Breast epithelium (tissue), 4 donors: ENCODE data around the gene SLC34A3. TPM values are rescaled to one million over a fixed set of nuclear protein-coding genes. Genes with fewer than 3 reads are reported as not detected.

ENCODE experiments used
- DNase-seq, 2 donors: peaks; one replicate each; pipeline ENCODE4 v3.0.0-alpha.2; 2019; ENCODE audit warnings: low spot score in 2 of 2
- H3K27ac ChIP-seq, 2 donors: fragments of 200-600 bp; sonication (generic) in 1 of 2; one replicate each; pipeline ENCODE4 v1.5.1; 2016 to 2019; ENCODE audit warnings: mild to moderate bottlenecking in 1 of 2
- H3K27me3 ChIP-seq, 2 donors: fragments of 200-600 bp; sonication (generic) in 1 of 2; one replicate each; pipeline versions ENCODE4 v1.5.1 to v1.6.0; 2017 to 2019; ENCODE audit warnings: control low read depth in 1 of 2, mild to moderate bottlenecking in 1 of 2
- H3K36me3 ChIP-seq: fragments of 200-600 bp; one replicate; pipeline ENCODE4 v1.5.1; 2019
- H3K4me1 ChIP-seq, 2 donors: fragments of 200-600 bp; sonication (generic); one replicate each; pipeline ENCODE4 v1.5.1; 2016 to 2019; ENCODE audit warnings: control low read depth in 1 of 2
- H3K4me3 ChIP-seq, 3 donors: fragments of 200-600 bp; sonication (generic); 1 replicate in 2 of 3; 2 replicates in 1 of 3; pipeline ENCODE4 v1.5.1; 2016 to 2019; ENCODE audit warnings: mild to moderate bottlenecking in 3 of 3, moderate library complexity in 2 of 3
- H3K9me3 ChIP-seq, 2 donors: fragments of 200-600 bp; sonication (generic) in 1 of 2; one replicate each; pipeline ENCODE4 v1.5.1; 2016 to 2019; ENCODE audit warnings: control low read depth in 1 of 2
- CTCF ChIP-seq, 3 donors: fragments of 450-650 bp; IDR thresholded peaks; one replicate each; pipeline ENCODE4 v1.5.1; 2016 to 2017; ENCODE audit warnings: antibody characterized with exemption in 3 of 3, mild to moderate bottlenecking in 3 of 3, moderate library complexity in 3 of 3
- POLR2A ChIP-seq: fragments of 450-650 bp; IDR thresholded peaks from one replicate; pipeline ENCODE4 v1.6.1; 2016; ENCODE audit warnings: antibody characterized with exemption, mild to moderate bottlenecking, moderate library complexity
- POLR2AphosphoS5 ChIP-seq, 3 donors: sonication (generic); formaldehyde crosslinking; IDR thresholded peaks; one replicate each; pipeline ENCODE4 v1.6.1; 2017; ENCODE audit warnings: antibody characterized with exemption in 3 of 3
- intact Hi-C: fragments of 100-400 bp; cut with DNase I; formaldehyde crosslinking; loops from one replicate; pipeline ENCODE4 v1.15.1; 2023; ENCODE audit warnings: low total_unique reads
- total RNA-seq, 3 donors: library from RNA; depleted of rRNA; stranded (reverse); fragments of >200 nt; gene quantifications; one replicate each; pipeline ENCODE4 v1.1.0, GENCODE V29; 2016

SLC34A3 gene
- total RNA-seq, result not detected

- intact Hi-C loops, result loop anchor here (10.0 kb wide), 1 partner anchor 116 kb away; the partner anchor contains the start of gene DPP7
- H3K4me1 ChIP-seq, result peaks cover 0 to 7% of the 10 kb centered on the region in 2 donors
Observed at GRCh38 chr9:137230705-137231371, at the start of gene SLC34A3. SLC34A3 (plus strand) TSS chr9:137230901; CDS start chr9:137231703, 802 bp downstream.

GRCh38 chr9:137181680-137182079 lies 49.0 kb upstream of the SLC34A3 start:
- H3K27me3 ChIP-seq, result no peaks in the 10 kb centered on the region
- no peak overlapping the region for H3K27ac ChIP-seq
- no peak for TF ChIP-seq POLR2A
- no peak for TF ChIP-seq CTCF (IDR thresholded peaks at IDR 0.05)
- TF ChIP-seq POLR2AphosphoS5 (IDR thresholded peaks at IDR 0.05), result no peak
- intact Hi-C loops, result no loop called here
- DNase-seq, result no peak
- H3K36me3 ChIP-seq, result peaks cover 4% of the 10 kb centered on the region
- no peak overlapping the region for H3K4me3 ChIP-seq
- peaks cover 4% of the 10 kb centered on the region in 2 donors for H3K4me1 ChIP-seq
- no peaks in the 10 kb centered on the region for H3K9me3 ChIP-seq

More at GRCh38 chr9:137230705-137231371, at the start of gene SLC34A3:
- DNase-seq, result no peak
- TF ChIP-seq CTCF (IDR thresholded peaks at IDR 0.05) (no peak), POLR2A (no peak), POLR2AphosphoS5 (IDR thresholded peaks at IDR 0.05) (no peak)
- H3K27me3 ChIP-seq, result peaks cover 27 to 79% of the 10 kb centered on the region in 2 donors
- H3K27ac ChIP-seq, result no peak within 1 kb of the TSS
- H3K4me3 ChIP-seq, result no peak within 1 kb of the TSS
- H3K9me3 ChIP-seq, result no peaks in the 10 kb centered on the region
- no peaks in the 10 kb centered on the region for H3K36me3 ChIP-seq

GRCh38 chr9:137182836-137183235 lies 47.9 kb upstream of the SLC34A3 start:
- Histone ChIP-seq H3K4me1 (peaks cover 14 to 15% of the 10 kb centered on the region in 2 donors), H3K9me3 (no peaks in the 10 kb centered on the region), H3K4me3 (no peak overlapping the region), H3K36me3 (peaks cover 4% of the 10 kb centered on the region), H3K27me3 (no peaks in the 10 kb centered on the region), H3K27ac (no peak overlapping the region)
- DNase-seq, result no peak
- intact Hi-C loops, result no loop called here
- TF ChIP-seq POLR2A (no peak), CTCF (IDR thresholded peaks at IDR 0.05) (no peak), POLR2AphosphoS5 (IDR thresholded peaks at IDR 0.05) (no peak)

- Histone ChIP-seq H3K4me3 (no peak overlapping the region), H3K27me3 (no peaks in the 10 kb centered on the region), H3K36me3 (peaks cover 4% of the 10 kb centered on the region), H3K9me3 (no peaks in the 10 kb centered on the region), H3K4me1 (peaks cover 14 to 15% of the 10 kb centered on the region in 2 donors), H3K27ac (no peak overlapping the region)
- intact Hi-C loops, result no loop called here
- no peak for DNase-seq
- TF ChIP-seq POLR2A, result no peak
Observed at GRCh38 chr9:137183980-137184595, 46.6 kb upstream of the SLC34A3 start.

GRCh38 chr9:137184881-137185660 lies 45.6 kb upstream of the SLC34A3 start:
- H3K9me3 ChIP-seq, result no peaks in the 10 kb centered on the region
- H3K36me3 ChIP-seq, result peaks cover 4% of the 10 kb centered on the region
- peaks cover 21 to 25% of the 10 kb centered on the region in 2 donors for H3K4me1 ChIP-seq
- H3K27me3 ChIP-seq, result no peaks in the 10 kb centered on the region
- TF ChIP-seq CTCF (IDR thresholded peaks at IDR 0.05), result no peak
- TF ChIP-seq POLR2AphosphoS5 (IDR thresholded peaks at IDR 0.05), result no peak
- no peak for TF ChIP-seq POLR2A
- intact Hi-C loops, result no loop called here
- no peak overlapping the region for H3K27ac ChIP-seq
- DNase-seq, result no peak
- no peak overlapping the region for H3K4me3 ChIP-seq
